Heart left ventricle (tissue), 16 donors: ENCODE data around the gene GNAO1. TPM values are rescaled to one million over a fixed set of nuclear protein-coding genes. Genes with fewer than 3 reads are reported as not detected.

ENCODE experiments used
- ATAC-seq, 4 donors: fragments of 200-7000 bp; cut with Tn5 transposase; one replicate each; pipeline ENCODE4 v1.9.1; 2020 to 2022; ENCODE audit warnings: moderate library complexity in 4 of 4, mild to moderate bottlenecking in 3 of 4, moderate number of reproducible peaks in 1 of 4
- DNase-seq, 5 donors: peaks; one replicate each; pipeline ENCODE4 v3.0.0-alpha.2; 2020
- H3K27ac ChIP-seq, 12 donors: fragments of 200-600 bp; sonication (generic) in 4 of 12; one replicate each; pipeline versions ENCODE4 v1.5.0 to v1.8.0; 2016 to 2022; ENCODE audit warnings: mild to moderate bottlenecking in 2 of 12
- H3K27me3 ChIP-seq, 9 donors: fragments of 200-600 bp; sonication (generic) in 2 of 9; one replicate each; pipeline versions ENCODE4 v1.5.1 to v1.8.0; 2016 to 2022; ENCODE audit warnings: mild to moderate bottlenecking in 3 of 9
- H3K36me3 ChIP-seq, 9 donors: fragments of 200-600 bp; sonication (generic) in 2 of 9; one replicate each; pipeline versions ENCODE4 v1.5.0 to v1.8.0; 2018 to 2022; ENCODE audit warnings: mild to moderate bottlenecking in 2 of 9
- H3K4me1 ChIP-seq, 12 donors: fragments of 200-600 bp; sonication (generic) in 4 of 12; one replicate each; pipeline versions ENCODE4 v1.5.0 to v1.8.0; 2016 to 2022; ENCODE audit warnings: mild to moderate bottlenecking in 3 of 12
- H3K4me3 ChIP-seq, 12 donors: fragments of 200-600 bp; sonication (generic) in 4 of 12; one replicate each; pipeline versions ENCODE4 v1.5.0 to v1.8.0; 2017 to 2022; ENCODE audit warnings: mild to moderate bottlenecking in 9 of 12, moderate library complexity in 4 of 12
- H3K9me3 ChIP-seq, 12 donors: fragments of 200-600 bp; sonication (generic) in 4 of 12; one replicate each; pipeline versions ENCODE4 v1.5.0 to v1.8.0; 2016 to 2022; ENCODE audit warnings: mild to moderate bottlenecking in 1 of 12
- POLR2A ChIP-seq, 2 donors: fragments of 450-650 bp; IDR thresholded peaks; one replicate each; pipeline ENCODE4 v1.6.1; 2017; ENCODE audit warnings: antibody characterized with exemption in 2 of 2, mild to moderate bottlenecking in 2 of 2, moderate library complexity in 2 of 2
- WGBS, 4 donors: extraction: QIAGEN DNeasy Blood & Tissue Kit in 2 of 4; methylation state at CpG; one replicate each; pipeline versions ENCODE4 v1.1.5 to v1.1.7; 2013 to 2018; 5-methylcytosine and 5-hydroxymethylcytosine counted together
- intact Hi-C, 10 donors: fragments of 100-400 bp; cut with DNase I; formaldehyde crosslinking; loops; one replicate each; pipeline versions ENCODE4 v1.11.1 to v1.14.2; 2022
- polyA plus RNA-seq, 2 donors: library from polyadenylated mRNA; stranded (reverse); fragments of 200-250 nt; gene quantifications; one replicate each; pipeline ENCODE4 v1.2.3, GENCODE V29; 2013
- total RNA-seq, 9 donors: library from RNA; depleted of rRNA in 2 of 9; stranded (reverse); fragments of >200 nt in 2 of 9; fragmentation: NEBNext Ultra II Directional in 3 of 9; extraction: Animal tissue kit (Norgen Biotek cat#: 25700) in 3 of 9; gene quantifications; one replicate each; pipeline versions ENCODE4 v1.1.0 to v1.2.4, GENCODE V29; 2016 to 2023
- TF ChIP-seq, protein P1 (sequence below), 12 donors: fragments of 200-600 bp; sonication (generic) in 4 of 12; IDR thresholded peaks; one replicate each; pipeline versions ENCODE4 v1.5.0 to v1.8.0; 2018 to 2022; ENCODE audit warnings: antibody characterized with exemption in 12 of 12, mild to moderate bottlenecking in 5 of 12
- donor health status: ischemic (EF 13 %, LVEDD 7.1; RV severe dilation, severe dysfunction).
- donor health status: healthy with polysubstance abuse.
- donor health status: DM: no; HTN: yes; CAD: no.
- donor health status: DM: no; HTN: no; CAD: no.
- donor health status: ischemic (EF 25% LVEDD 6.9; RV normal size, moderate dysfunction).
- donor health status: ischemic (EF 25% LVEDD 5.7; RV mildly dilated, moderate dysfunction).
- donor health status: healthy.
- donor health status: DM: yes; HTN: yes; CAD: no.
- donor health status: ischemic (EF 35%, LVEDD 5.7; RV mildly dilated, moderate dysfunction).
- donor health status: nonischemic (EF 11% LVEDD 7.7; RV severe dilation, severe dysfunction).
- donor health status: DM: yes; HTN: yes; CAD: no.
- donor health status: PGD.
- donor health status: ischemic (EF 29% LVEDD 5.4; RV normal size, mild dysfunction).
- donor health status: nonischemic (EF 23%, LVEDD 6.1; RV moderate dilation, normal function).

Gene GNAO1
- total and polyA plus RNA-seq, 11 donors = 1.4 to 26.8 (median 12.0) TPM

DNA sequence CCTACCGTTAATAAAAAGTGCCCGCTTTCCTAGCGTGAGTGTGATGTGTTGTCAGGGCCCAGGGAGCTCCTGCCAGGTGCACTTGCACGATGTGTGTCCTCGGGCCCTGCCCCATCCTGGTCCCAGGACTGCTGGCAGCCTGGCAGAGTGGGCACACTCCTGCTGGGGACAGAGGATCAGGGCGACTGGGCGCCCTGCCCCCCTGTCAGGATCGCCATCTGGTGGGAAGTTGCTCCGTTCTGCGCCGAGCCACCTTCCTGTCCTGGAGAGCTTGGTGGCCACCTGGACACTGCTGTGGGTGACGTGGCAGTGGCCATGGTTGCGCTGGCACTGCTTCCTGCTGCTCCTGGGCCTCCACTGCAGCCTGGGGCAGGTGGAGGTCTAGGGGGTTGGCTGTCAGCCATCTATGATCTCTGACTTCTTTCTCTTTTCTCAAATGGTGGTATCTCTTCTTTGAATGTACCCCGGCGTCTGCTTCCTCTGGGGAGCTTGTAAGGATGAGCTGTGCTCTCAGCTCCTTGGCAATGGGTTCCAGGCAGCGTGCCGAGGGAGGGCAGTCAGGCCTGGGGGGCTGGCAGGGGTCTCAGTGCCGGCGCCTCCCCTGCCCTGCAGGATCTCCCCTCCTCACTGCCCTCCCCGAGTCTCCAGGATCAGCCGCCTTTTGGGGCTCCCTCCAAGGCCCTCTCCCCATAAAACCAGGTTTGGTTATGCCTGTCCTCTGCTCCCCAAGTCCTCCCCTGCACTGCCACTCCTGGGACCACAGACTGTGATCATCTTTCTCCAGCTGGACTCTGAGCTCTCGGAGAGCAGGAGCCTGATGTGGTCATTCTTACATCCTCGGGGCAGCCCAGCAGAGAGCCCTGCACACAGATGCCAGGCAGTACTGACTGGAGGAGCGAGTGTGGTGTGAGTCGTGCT, 157.1 kb downstream of the GNAO1 start:
- no peaks in the 10 kb centered on the region for H3K27me3 ChIP-seq
- no peak overlapping the region for H3K4me3 ChIP-seq
- peaks cover 0 to 8% (median 0%) of the 10 kb centered on the region in 9 donors for H3K36me3 ChIP-seq
- H3K4me1 ChIP-seq = no peaks in the 10 kb centered on the region
- peak in 2 of 5 donors; percentile 13 to 42 for DNase-seq
- no peak overlapping the region for H3K27ac ChIP-seq
- H3K9me3 ChIP-seq = no peaks in the 10 kb centered on the region
- TF ChIP-seq POLR2A (IDR thresholded peaks at IDR 0.05) = no peak
- TF ChIP-seq, protein P1, sequence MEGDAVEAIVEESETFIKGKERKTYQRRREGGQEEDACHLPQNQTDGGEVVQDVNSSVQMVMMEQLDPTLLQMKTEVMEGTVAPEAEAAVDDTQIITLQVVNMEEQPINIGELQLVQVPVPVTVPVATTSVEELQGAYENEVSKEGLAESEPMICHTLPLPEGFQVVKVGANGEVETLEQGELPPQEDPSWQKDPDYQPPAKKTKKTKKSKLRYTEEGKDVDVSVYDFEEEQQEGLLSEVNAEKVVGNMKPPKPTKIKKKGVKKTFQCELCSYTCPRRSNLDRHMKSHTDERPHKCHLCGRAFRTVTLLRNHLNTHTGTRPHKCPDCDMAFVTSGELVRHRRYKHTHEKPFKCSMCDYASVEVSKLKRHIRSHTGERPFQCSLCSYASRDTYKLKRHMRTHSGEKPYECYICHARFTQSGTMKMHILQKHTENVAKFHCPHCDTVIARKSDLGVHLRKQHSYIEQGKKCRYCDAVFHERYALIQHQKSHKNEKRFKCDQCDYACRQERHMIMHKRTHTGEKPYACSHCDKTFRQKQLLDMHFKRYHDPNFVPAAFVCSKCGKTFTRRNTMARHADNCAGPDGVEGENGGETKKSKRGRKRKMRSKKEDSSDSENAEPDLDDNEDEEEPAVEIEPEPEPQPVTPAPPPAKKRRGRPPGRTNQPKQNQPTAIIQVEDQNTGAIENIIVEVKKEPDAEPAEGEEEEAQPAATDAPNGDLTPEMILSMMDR (IDR thresholded peaks at IDR 0.05) = no peak
- 90 to 95% (median 92%) methylated on average over 23 to 25 of the region's 25 CpGs for WGBS, 4 donors
- intact Hi-C loops = no loop called here
- ATAC-seq = no peak

DNA sequence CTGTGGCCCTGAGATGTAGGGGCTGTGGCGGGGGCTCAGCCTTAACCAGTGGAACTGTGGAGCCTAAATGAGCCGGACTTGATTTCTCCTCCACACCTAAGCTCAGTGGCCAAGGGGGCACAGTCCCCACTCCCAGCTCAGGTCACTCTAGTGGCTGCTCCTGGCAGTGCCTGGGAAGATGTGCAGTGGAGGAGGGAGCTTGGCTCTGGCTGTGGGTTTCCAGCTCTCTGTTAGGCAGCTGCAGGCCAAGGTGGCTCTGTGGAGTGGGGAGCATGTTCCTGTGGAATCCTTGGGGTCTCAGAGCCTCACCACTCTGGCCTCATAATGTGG, 157.8 kb downstream of the GNAO1 start:
- intact Hi-C loops = no loop called here
- H3K36me3 ChIP-seq = peaks cover 0 to 2% (median 0%) of the 10 kb centered on the region in 9 donors

DNA sequence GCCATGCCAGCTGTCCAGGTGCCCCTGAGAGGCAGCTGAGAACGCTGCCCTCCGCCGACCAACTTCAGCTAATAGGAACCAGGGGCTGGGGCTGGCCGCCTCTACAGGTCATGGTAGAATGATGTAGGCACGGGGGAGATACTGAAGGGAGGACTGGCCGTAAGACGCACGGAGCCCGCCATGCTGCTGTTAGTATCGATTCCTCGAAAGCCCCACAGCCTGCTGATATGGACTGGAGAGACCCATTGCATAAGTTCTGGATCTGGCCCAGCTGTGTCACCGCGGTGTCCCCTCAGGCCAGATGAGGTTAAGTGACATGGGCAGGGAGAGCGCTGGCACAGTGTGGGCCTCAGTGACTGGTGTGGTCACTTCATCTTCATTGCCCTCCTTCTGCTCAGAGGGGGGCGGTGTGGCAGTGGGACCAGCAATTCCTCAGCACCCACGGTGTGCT, 158.4 kb downstream of the GNAO1 start:
- peak in 2 of 5 donors; percentile 9 to 17 for DNase-seq
- Histone ChIP-seq H3K4me1 (no peaks in the 10 kb centered on the region), H3K36me3 (no peaks in the 10 kb centered on the region), H3K27me3 (no peaks in the 10 kb centered on the region), H3K4me3 (no peak overlapping the region), H3K27ac (no peak overlapping the region), H3K9me3 (no peaks in the 10 kb centered on the region)
- 90 to 94% (median 92%) methylated on average over 12 to 16 of the region's 16 CpGs for WGBS, 4 donors
- intact Hi-C loops = no loop called here
- TF ChIP-seq POLR2A (IDR thresholded peaks at IDR 0.05) = no peak
- TF ChIP-seq, protein P1 (IDR thresholded peaks at IDR 0.05) = no peak
- ATAC-seq = no peak

More for the DNA sequence above, 157.8 kb downstream of the GNAO1 start:
- 96 to 100% (median 98%) methylated on average over 1 to 2 of the region's 2 CpGs for WGBS, 4 donors
- ATAC-seq = no peak
- DNase-seq = peak in 1 of 5 donors; percentile 20
- no peaks in the 10 kb centered on the region for H3K4me1 ChIP-seq
- no peak overlapping the region for H3K4me3 ChIP-seq
- TF ChIP-seq, protein P1 (IDR thresholded peaks at IDR 0.05) = no peak
- TF ChIP-seq POLR2A (IDR thresholded peaks at IDR 0.05) = no peak
- H3K27ac ChIP-seq = no peak overlapping the region
- H3K9me3 ChIP-seq = no peaks in the 10 kb centered on the region
- H3K27me3 ChIP-seq = no peaks in the 10 kb centered on the region
